ENCODE results near the gene IGFBP5.

Gene IGFBP5

DNA sequence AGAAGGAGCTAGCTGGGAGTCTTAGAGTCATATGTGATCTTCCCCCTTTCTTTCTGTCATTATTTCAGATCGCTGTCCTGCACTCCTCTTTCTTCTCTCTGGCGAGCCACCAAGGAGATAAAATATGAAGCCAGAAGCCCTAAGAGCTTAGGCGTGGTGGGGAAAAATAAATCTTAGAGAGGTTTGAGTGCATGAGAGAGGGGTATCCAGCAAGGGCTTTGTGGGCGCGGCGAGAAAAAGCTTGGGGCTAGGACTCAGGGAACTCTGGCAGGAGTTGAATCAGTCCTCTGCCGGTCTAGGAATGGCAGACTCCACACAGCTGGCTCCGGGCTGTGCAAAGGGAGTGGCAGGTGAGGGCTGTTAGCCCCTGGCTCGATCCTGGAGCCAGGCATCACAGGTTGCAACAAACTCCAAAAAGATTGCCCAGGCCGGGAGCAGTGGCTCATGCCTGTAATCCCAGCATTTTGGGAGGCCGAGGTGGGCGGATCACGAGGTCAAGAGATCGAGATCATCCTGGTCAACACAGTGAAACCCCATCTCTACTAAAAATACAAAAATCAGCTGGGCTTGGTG, 20.1 kb upstream of the IGFBP5 start:
- H3K4me3 ChIP-seq (ENCODE audit: low read depth in 1 of 2, low read length in 1 of 2): no peak overlapping the region

DNA sequence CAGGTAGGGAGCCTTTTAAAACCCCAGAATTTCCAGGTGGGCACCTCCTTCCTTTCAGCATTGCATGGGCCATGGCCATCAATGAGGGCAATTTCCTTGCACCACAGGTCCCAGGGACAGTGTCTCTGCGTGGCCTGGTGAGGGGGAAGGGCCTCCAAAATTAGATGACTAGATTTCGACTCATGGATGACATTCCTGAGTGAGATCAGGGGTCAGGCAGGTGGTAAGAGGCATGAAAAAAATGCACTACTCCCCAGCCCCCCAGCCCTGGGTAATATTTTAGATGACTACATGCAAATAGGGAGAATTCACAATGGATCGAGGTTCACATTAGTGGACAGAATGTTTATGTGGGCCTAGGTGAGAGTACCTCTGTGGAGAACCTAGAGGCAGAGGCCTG, 19.0 kb upstream of the IGFBP5 start:
- TF ChIP-seq, protein P1, sequence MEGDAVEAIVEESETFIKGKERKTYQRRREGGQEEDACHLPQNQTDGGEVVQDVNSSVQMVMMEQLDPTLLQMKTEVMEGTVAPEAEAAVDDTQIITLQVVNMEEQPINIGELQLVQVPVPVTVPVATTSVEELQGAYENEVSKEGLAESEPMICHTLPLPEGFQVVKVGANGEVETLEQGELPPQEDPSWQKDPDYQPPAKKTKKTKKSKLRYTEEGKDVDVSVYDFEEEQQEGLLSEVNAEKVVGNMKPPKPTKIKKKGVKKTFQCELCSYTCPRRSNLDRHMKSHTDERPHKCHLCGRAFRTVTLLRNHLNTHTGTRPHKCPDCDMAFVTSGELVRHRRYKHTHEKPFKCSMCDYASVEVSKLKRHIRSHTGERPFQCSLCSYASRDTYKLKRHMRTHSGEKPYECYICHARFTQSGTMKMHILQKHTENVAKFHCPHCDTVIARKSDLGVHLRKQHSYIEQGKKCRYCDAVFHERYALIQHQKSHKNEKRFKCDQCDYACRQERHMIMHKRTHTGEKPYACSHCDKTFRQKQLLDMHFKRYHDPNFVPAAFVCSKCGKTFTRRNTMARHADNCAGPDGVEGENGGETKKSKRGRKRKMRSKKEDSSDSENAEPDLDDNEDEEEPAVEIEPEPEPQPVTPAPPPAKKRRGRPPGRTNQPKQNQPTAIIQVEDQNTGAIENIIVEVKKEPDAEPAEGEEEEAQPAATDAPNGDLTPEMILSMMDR (IDR thresholded peaks at IDR 0.05): no peak
- Histone ChIP-seq H3K9me3 (no peaks in the 10 kb centered on the region), H3K4me1 (ENCODE audit: control insufficient read depth in 1 of 2, insufficient read depth in 1 of 2, low read depth in 1 of 2, low read length in 1 of 2) (no peaks in the 10 kb centered on the region), H3K27me3 (peaks cover 4% of the 10 kb centered on the region), H3K27ac (no peak overlapping the region), H3K4me3 (ENCODE audit: low read depth in 1 of 2, low read length in 1 of 2) (no peak overlapping the region), H3K36me3 (no peaks in the 10 kb centered on the region)

More for the DNA sequence above, 20.1 kb upstream of the IGFBP5 start:
- H3K27ac ChIP-seq: no peak overlapping the region
- H3K36me3 ChIP-seq: no peaks in the 10 kb centered on the region
- no peaks in the 10 kb centered on the region for H3K4me1 ChIP-seq (ENCODE audit: control insufficient read depth in 1 of 2, insufficient read depth in 1 of 2, low read depth in 1 of 2, low read length in 1 of 2)
- no peaks in the 10 kb centered on the region for H3K9me3 ChIP-seq
- peaks cover 4% of the 10 kb centered on the region for H3K27me3 ChIP-seq
- TF ChIP-seq, protein P1 (IDR thresholded peaks at IDR 0.05): no peak

DNA sequence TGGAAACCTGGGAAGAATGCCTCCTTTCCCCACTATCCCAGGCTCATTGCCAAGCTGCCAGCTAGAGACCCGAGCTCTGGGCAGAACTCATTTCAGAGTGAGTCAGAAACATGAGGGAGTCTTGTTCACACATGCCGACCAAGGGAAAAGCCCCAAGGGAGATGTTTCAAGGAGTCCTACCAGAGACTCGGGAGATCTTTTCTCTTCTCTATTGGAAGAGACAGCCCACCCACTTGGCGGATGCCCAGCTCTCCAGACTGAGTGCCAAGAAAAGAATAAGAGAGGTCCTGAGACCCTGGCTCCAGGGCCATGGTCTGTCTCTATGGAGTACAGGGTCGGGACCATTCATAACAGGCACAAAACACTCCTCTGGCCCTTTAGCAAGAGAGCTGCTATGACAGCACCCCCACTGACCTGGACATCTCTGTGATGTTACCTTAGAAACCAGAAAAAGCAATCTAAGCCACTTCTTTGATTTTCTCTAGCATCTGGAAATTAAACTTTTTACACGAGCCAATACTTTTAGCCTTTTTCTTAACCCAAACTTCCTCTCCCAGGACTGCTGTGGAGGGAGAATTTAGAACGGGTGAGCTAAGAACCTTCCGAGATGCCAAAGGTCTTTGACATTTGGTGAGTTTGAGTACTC, 18.5 kb upstream of the IGFBP5 start:
- Histone ChIP-seq H3K4me1 (ENCODE audit: control insufficient read depth in 1 of 2, insufficient read depth in 1 of 2, low read depth in 1 of 2, low read length in 1 of 2) (no peaks in the 10 kb centered on the region), H3K36me3 (no peaks in the 10 kb centered on the region), H3K27ac (no peak overlapping the region), H3K4me3 (ENCODE audit: low read depth in 1 of 2, low read length in 1 of 2) (no peak overlapping the region), H3K27me3 (peaks cover 5% of the 10 kb centered on the region), H3K9me3 (no peaks in the 10 kb centered on the region)
- TF ChIP-seq, protein P1 (IDR thresholded peaks at IDR 0.05): no peak

DNA sequence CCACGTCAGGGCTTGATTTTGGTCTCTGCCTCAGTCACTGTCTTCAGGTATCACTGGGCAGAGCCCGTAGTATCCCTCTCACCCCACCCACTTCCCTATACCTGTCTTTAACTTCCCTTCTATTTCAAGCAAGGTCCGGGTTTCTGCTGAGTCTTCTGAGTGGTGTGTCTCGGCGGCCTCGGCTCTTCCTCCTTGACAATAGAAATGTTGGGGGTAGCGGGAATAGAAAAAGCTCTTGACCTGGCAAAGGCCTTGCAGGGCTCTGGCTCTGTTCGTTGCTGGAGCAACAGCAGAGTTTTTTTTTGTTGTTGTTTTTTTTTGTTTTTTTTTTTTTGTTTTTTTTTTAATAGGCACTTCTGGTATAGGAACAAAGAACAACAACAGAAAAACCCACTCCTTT, 16.0 kb upstream of the IGFBP5 start:
- TF ChIP-seq, protein P1 (IDR thresholded peaks at IDR 0.05): no peak
- H3K27me3 ChIP-seq: peaks cover 8% of the 10 kb centered on the region

DNA sequence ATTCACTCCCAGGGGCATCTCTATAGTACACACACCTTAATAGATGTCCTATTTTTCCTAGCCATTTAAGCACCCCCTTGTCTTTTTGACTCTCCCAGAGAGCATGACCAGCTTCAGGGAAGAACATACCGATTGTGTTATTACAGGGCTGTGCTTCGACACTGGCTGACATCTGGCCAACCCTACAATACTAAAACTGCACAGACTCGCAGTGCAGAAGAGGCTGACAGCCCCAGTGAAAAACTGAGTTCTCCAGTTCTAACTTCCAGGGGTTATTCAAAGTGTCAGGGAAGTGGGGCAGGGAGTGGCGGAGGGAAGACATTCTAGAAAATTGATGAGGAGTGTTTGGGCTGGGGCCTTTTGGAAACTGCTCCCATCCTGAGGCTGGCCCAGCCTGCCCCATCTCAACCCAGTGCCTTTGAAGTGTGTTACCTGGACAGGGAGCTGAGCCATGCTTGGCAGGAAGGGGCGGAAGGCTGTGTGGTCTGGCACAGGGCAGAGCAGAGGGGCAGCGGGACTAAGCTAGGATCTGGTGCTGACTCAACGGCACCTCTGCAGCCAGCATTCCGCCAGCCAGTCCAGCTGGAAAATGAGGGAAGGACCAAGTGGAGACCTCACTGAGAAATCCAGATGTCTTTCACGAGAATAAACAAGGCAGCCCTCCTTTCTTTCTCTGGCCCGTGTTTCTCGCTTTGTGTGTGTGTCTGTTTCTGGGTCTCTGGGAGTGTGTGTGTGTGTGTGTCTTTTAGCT, 15.4 kb upstream of the IGFBP5 start:
- H3K4me1 ChIP-seq (ENCODE audit: control insufficient read depth in 1 of 2, insufficient read depth in 1 of 2, low read depth in 1 of 2, low read length in 1 of 2): no peaks in the 10 kb centered on the region
- H3K9me3 ChIP-seq: no peaks in the 10 kb centered on the region
- peaks cover 8% of the 10 kb centered on the region for H3K27me3 ChIP-seq
- no peak overlapping the region for H3K4me3 ChIP-seq (ENCODE audit: low read depth in 1 of 2, low read length in 1 of 2)
- TF ChIP-seq, protein P1 (IDR thresholded peaks at IDR 0.05): no peak
- no peak overlapping the region for H3K27ac ChIP-seq
- H3K36me3 ChIP-seq: no peaks in the 10 kb centered on the region

More for the DNA sequence above, 16.0 kb upstream of the IGFBP5 start:
- Histone ChIP-seq H3K4me1 (ENCODE audit: control insufficient read depth in 1 of 2, insufficient read depth in 1 of 2, low read depth in 1 of 2, low read length in 1 of 2) (no peaks in the 10 kb centered on the region), H3K27ac (no peak overlapping the region), H3K4me3 (ENCODE audit: low read depth in 1 of 2, low read length in 1 of 2) (no peak overlapping the region), H3K9me3 (no peaks in the 10 kb centered on the region), H3K36me3 (no peaks in the 10 kb centered on the region)

Measured in neutrophil (primary cell).